Liver (tissue), 9 donors: ENCODE measurements around the gene NFIB. TPM values are rescaled to one million over a fixed set of nuclear protein-coding genes. Genes with fewer than 3 reads are reported as not detected.

Experiments used
- DNase-seq: peaks from one replicate; pipeline ENCODE4 v3.0.0-alpha.2; 2017; ENCODE audit warnings: low spot score
- H3K27ac ChIP-seq, 2 donors: one replicate each; pipeline ENCODE4 v1.7.0; 2013; ENCODE audit warnings: inconsistent platforms in 2 of 2, low read length in 2 of 2, control low read depth in 1 of 2, low read depth in 1 of 2, mild to moderate bottlenecking in 1 of 2
- H3K27me3 ChIP-seq, 4 donors: one replicate each; pipeline versions ENCODE4 v1.6.1 to v1.7.0; 2013; ENCODE audit warnings: low read length in 3 of 4, inconsistent platforms in 1 of 4, mild to moderate bottlenecking in 1 of 4, moderate library complexity in 1 of 4; ENCODE audit not compliant: control insufficient read depth in 4 of 4, insufficient read depth in 4 of 4
- H3K36me3 ChIP-seq, 4 donors: one replicate each; pipeline versions ENCODE4 v1.6.1 to v1.7.0; 2013; ENCODE audit warnings: low read length in 3 of 4, mild to moderate bottlenecking in 3 of 4, low read depth in 1 of 4, moderate library complexity in 1 of 4; ENCODE audit not compliant: control insufficient read depth in 4 of 4, insufficient read depth in 3 of 4
- H3K4me1 ChIP-seq, 4 donors: one replicate each; pipeline versions ENCODE4 v1.6.1 to v1.7.0; 2013; ENCODE audit warnings: low read length in 3 of 4, mild to moderate bottlenecking in 3 of 4, moderate library complexity in 1 of 4; ENCODE audit not compliant: control insufficient read depth in 4 of 4, insufficient read depth in 4 of 4
- H3K4me3 ChIP-seq, 3 donors: one replicate each; pipeline versions ENCODE4 v1.6.1 to v1.7.0; 2013; ENCODE audit warnings: low read length in 3 of 3, control low read depth in 1 of 3, low read depth in 1 of 3, mild to moderate bottlenecking in 1 of 3
- H3K9ac ChIP-seq, 2 donors: one replicate each; pipeline ENCODE4 v1.7.0; 2013; ENCODE audit warnings: low read length in 2 of 2, mild to moderate bottlenecking in 2 of 2, moderate library complexity in 2 of 2, control low read depth in 1 of 2, low read depth in 1 of 2
- H3K9me3 ChIP-seq, 4 donors: one replicate each; pipeline versions ENCODE4 v1.6.1 to v1.7.0; 2013; ENCODE audit warnings: low read length in 3 of 4; ENCODE audit not compliant: control insufficient read depth in 4 of 4
- CTCF ChIP-seq: fragments of 150-350 bp; IDR thresholded peaks from 2 replicates; pipeline ENCODE4 v1.5.1; 2017; ENCODE audit warnings: improper control_type of control experiment, low read depth, low read length; ENCODE audit not compliant: missing input control
- EGR1 ChIP-seq, 2 donors: IDR thresholded peaks; 2 replicates each; pipeline ENCODE4 v1.6.1; 2016 to 2018; ENCODE audit warnings: antibody characterized with exemption in 2 of 2, low read depth in 2 of 2
- FOXA1 ChIP-seq: IDR thresholded peaks from 2 replicates; pipeline ENCODE4 v1.6.1; 2016; ENCODE audit warnings: antibody characterized with exemption
- FOXA2 ChIP-seq: IDR thresholded peaks from 2 replicates; pipeline ENCODE4 v1.6.1; 2016; ENCODE audit warnings: antibody characterized with exemption
- GABPA ChIP-seq, 2 donors: IDR thresholded peaks in 1 of 2; conservative IDR thresholded peaks in 1 of 2; 2 replicates each; pipeline ENCODE4 v1.6.1; 2016; ENCODE audit warnings: antibody characterized with exemption in 2 of 2, mild to moderate bottlenecking in 1 of 2, moderate library complexity in 1 of 2
- HNF4A ChIP-seq, 2 donors: conservative IDR thresholded peaks; 2 replicates each; pipeline ENCODE4 v1.6.1; 2016; ENCODE audit warnings: antibody characterized with exemption in 2 of 2, mild to moderate bottlenecking in 2 of 2
- MAX ChIP-seq: IDR thresholded peaks from 2 replicates; pipeline ENCODE4 v1.6.1; 2016; ENCODE audit warnings: antibody characterized with exemption
- NR2F2 ChIP-seq: IDR thresholded peaks from 2 replicates; pipeline ENCODE4 v1.6.1; 2016; ENCODE audit warnings: antibody characterized with exemption
- RAD21 ChIP-seq, 2 donors: IDR thresholded peaks; 2 replicates each; pipeline ENCODE4 v1.6.1; 2016; ENCODE audit warnings: antibody characterized with exemption in 2 of 2, mild to moderate bottlenecking in 2 of 2
- RXRA ChIP-seq, 2 donors: IDR thresholded peaks; 2 replicates each; pipeline ENCODE4 v1.6.1; 2017 to 2018; ENCODE audit warnings: antibody characterized with exemption in 2 of 2, mild to moderate bottlenecking in 1 of 2
- SP1 ChIP-seq: IDR thresholded peaks from 2 replicates; pipeline ENCODE4 v1.6.1; 2018; ENCODE audit warnings: antibody characterized with exemption, mild to moderate bottlenecking
- YY1 ChIP-seq: IDR thresholded peaks from 2 replicates; pipeline ENCODE4 v1.6.1; 2016; ENCODE audit warnings: antibody characterized with exemption, mild to moderate bottlenecking
- ZBTB33 ChIP-seq: IDR thresholded peaks from 2 replicates; pipeline ENCODE4 v1.6.1; 2016; ENCODE audit warnings: antibody characterized with exemption
- WGBS: extraction: QIAGEN DNeasy Blood & Tissue Kit; methylation state at CpG from one replicate; pipeline ENCODE4 v1.1.7; 2013; 5-methylcytosine and 5-hydroxymethylcytosine counted together
- polyA plus RNA-seq, 2 donors: library from polyadenylated mRNA; stranded (reverse) in 1 of 2; unstranded in 1 of 2; fragments of 200-250 nt in 1 of 2; fragments of >200 nt in 1 of 2; fragmentation: Nextera tagmentation in 1 of 2; extraction: Ambion mirVana in 1 of 2; gene quantifications; one replicate each; pipeline versions ENCODE4 v1.2.1 to v1.2.3, GENCODE V29; 2013 to 2015
- total RNA-seq, 2 donors: library from RNA; depleted of rRNA; stranded (reverse); fragments of >200 nt; gene quantifications; one replicate each; pipeline ENCODE4 v1.2.3, GENCODE V29; 2014
- donor health status: healthy.
- donor health status: healthy.
- donor health status: healthy.
- donor health status: healthy.
- donor health status: healthy.

NFIB gene
- total and polyA plus RNA-seq, 4 donors = 3.2 to 23.2 (median 8.0) TPM

- no peak for DNase-seq
- Histone ChIP-seq H3K9ac (no peak overlapping the region), H3K4me3 (no peak overlapping the region), H3K9me3 (no peaks in the 10 kb centered on the region), H3K27ac (no peak overlapping the region), H3K4me1 (peaks cover 2 to 28% (median 17%) of the 10 kb centered on the region in 4 donors), H3K27me3 (no peaks in the 10 kb centered on the region), H3K36me3 (no peaks in the 10 kb centered on the region)
- TF ChIP-seq ZBTB33 (no peak), RXRA (IDR thresholded peaks at IDR 0.05) (peak in 1 of 2 donors; percentile 26)
- 79% methylated on average over 4 of the region's 4 CpGs for WGBS
Measured at GRCh38 chr9:14288433-14288832, 25.5 kb downstream of the NFIB start.

- no peaks in the 10 kb centered on the region for H3K27me3 ChIP-seq
- no peak overlapping the region for H3K27ac ChIP-seq
- TF ChIP-seq FOXA1 (no peak), SP1 (no peak), ZBTB33 (no peak), YY1 (no peak)
- peaks cover 2 to 18% (median 9%) of the 10 kb centered on the region in 4 donors for H3K4me1 ChIP-seq
- 97% methylated on average over 1 of the region's 1 CpG for WGBS
- no peak overlapping the region for H3K4me3 ChIP-seq
- H3K9me3 ChIP-seq = no peaks in the 10 kb centered on the region
- H3K36me3 ChIP-seq = no peaks in the 10 kb centered on the region
- H3K9ac ChIP-seq = no peak overlapping the region
- DNase-seq = no peak
Measured at GRCh38 chr9:14286121-14286520, 27.8 kb downstream of the NFIB start.

GRCh38 chr9:14283276-14283675 is 30.7 kb downstream of the NFIB start:
- H3K27me3 ChIP-seq = no peaks in the 10 kb centered on the region
- H3K4me1 ChIP-seq = peaks cover 2 to 14% (median 7%) of the 10 kb centered on the region in 4 donors
- H3K36me3 ChIP-seq = no peaks in the 10 kb centered on the region
- WGBS = 66% methylated on average over 1 of the region's 1 CpG
- no peak overlapping the region for H3K4me3 ChIP-seq
- no peak overlapping the region for H3K9ac ChIP-seq
- H3K27ac ChIP-seq = no peak overlapping the region
- no peaks in the 10 kb centered on the region for H3K9me3 ChIP-seq
- no peak for DNase-seq
- TF ChIP-seq SP1 (no peak), YY1 (no peak), ZBTB33 (no peak), CTCF (no peak), RAD21 (IDR thresholded peaks at IDR 0.05) (no peak), HNF4A (conservative IDR thresholded peaks at IDR 0.05) (peak in 1 of 2 donors; percentile 15), NR2F2 (no peak), EGR1 (IDR thresholded peaks at IDR 0.05; ENCODE audit: low read depth in 2 of 2) (no peak), MAX (no peak), FOXA2 (no peak), GABPA (IDR thresholded peaks at IDR 0.05 in 1 of 2, conservative IDR thresholded peaks at IDR 0.05 in 1 of 2) (no peak), RXRA (IDR thresholded peaks at IDR 0.05) (peak; percentile 37 to 71)
